ENCODE results near the gene CCDC110. TPM values are rescaled to one million over a fixed set of nuclear protein-coding genes. Genes with fewer than 3 reads are reported as not detected.
A peak's percentile ranks its signal among the peaks of the same experiment; 100 is the strongest.

CCDC110 gene
- total and polyA plus RNA-seq, 9 of the 15 experiments (the other 6 are each of a cell fraction or from before 2014, with no cell fraction given) = 0.04 to 0.35 (median 0.07) TPM; not detected in 4

GRCh38 chr4:185425647-185426352 lies 45.7 kb downstream of the CCDC110 start, which contains the start of gene UFSP2 (continued):
- TF ChIP-seq, protein P1, sequence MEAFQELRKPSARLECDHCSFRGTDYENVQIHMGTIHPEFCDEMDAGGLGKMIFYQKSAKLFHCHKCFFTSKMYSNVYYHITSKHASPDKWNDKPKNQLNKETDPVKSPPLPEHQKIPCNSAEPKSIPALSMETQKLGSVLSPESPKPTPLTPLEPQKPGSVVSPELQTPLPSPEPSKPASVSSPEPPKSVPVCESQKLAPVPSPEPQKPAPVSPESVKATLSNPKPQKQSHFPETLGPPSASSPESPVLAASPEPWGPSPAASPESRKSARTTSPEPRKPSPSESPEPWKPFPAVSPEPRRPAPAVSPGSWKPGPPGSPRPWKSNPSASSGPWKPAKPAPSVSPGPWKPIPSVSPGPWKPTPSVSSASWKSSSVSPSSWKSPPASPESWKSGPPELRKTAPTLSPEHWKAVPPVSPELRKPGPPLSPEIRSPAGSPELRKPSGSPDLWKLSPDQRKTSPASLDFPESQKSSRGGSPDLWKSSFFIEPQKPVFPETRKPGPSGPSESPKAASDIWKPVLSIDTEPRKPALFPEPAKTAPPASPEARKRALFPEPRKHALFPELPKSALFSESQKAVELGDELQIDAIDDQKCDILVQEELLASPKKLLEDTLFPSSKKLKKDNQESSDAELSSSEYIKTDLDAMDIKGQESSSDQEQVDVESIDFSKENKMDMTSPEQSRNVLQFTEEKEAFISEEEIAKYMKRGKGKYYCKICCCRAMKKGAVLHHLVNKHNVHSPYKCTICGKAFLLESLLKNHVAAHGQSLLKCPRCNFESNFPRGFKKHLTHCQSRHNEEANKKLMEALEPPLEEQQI (IDR thresholded peaks at IDR 0.05) = peak; percentile 40; the same call in 1 of the 2 replicates
- TF ChIP-seq ZNF41 (CRISPR knock-in tag; conservative IDR thresholded peaks at IDR 0.05) (no peak), ETV6 (IDR thresholded peaks at IDR 0.05; ENCODE audit: borderline replicate concordance in 1 of 2, low read depth in 2 of 2, low read length in 1 of 2) (no peak), ETV6 (CRISPR knock-in tag; IDR thresholded peaks at IDR 0.05; ENCODE audit: borderline replicate concordance) (no peak), BDP1 (IDR thresholded peaks at IDR 0.05; ENCODE audit: insufficient read depth, insufficient read length) (no peak), ZNF586 (CRISPR knock-in tag; conservative IDR thresholded peaks at IDR 0.05) (no peak), NFIX (CRISPR knock-in tag; IDR thresholded peaks at IDR 0.05; ENCODE audit: low read depth) (no peak), HES1 (IDR thresholded peaks at IDR 0.05; ENCODE audit: low read depth) (peak; percentile 18; the same call in 1 of the 2 replicates), POLR2AphosphoS2 (IDR thresholded peaks at IDR 0.05; ENCODE audit: low read length) (no peak), SAP30 (IDR thresholded peaks at IDR 0.05; ENCODE audit: borderline replicate concordance, insufficient read depth, low read depth, low read length, poor library complexity, severe bottlenecking) (peak; percentile 86), ZNF778 (CRISPR knock-in tag; IDR thresholded peaks at IDR 0.05) (no peak), CHD2 (IDR thresholded peaks at IDR 0.05; ENCODE audit: low read depth, low read length) (peak; percentile 16; the same call in 1 of the 2 replicates), SUPT5H (IDR thresholded peaks at IDR 0.05) (peak; percentile 67), ZBTB7A (IDR thresholded peaks at IDR 0.05; ENCODE audit: borderline replicate concordance, control insufficient read depth, low read depth, low read length) (no peak), ZNF780A (CRISPR knock-in tag; IDR thresholded peaks at IDR 0.05) (no peak)
- TF ChIP-seq, protein P2, sequence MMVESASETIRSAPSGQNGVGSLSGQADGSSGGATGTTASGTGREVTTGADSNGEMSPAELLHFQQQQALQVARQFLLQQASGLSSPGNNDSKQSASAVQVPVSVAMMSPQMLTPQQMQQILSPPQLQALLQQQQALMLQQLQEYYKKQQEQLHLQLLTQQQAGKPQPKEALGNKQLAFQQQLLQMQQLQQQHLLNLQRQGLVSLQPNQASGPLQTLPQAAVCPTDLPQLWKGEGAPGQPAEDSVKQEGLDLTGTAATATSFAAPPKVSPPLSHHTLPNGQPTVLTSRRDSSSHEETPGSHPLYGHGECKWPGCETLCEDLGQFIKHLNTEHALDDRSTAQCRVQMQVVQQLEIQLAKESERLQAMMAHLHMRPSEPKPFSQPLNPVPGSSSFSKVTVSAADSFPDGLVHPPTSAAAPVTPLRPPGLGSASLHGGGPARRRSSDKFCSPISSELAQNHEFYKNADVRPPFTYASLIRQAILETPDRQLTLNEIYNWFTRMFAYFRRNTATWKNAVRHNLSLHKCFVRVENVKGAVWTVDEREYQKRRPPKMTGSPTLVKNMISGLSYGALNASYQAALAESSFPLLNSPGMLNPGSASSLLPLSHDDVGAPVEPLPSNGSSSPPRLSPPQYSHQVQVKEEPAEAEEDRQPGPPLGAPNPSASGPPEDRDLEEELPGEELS (CRISPR knock-in tag; IDR thresholded peaks at IDR 0.05; ENCODE audit: borderline replicate concordance) = no peak
- TF ChIP-seq, protein P3, sequence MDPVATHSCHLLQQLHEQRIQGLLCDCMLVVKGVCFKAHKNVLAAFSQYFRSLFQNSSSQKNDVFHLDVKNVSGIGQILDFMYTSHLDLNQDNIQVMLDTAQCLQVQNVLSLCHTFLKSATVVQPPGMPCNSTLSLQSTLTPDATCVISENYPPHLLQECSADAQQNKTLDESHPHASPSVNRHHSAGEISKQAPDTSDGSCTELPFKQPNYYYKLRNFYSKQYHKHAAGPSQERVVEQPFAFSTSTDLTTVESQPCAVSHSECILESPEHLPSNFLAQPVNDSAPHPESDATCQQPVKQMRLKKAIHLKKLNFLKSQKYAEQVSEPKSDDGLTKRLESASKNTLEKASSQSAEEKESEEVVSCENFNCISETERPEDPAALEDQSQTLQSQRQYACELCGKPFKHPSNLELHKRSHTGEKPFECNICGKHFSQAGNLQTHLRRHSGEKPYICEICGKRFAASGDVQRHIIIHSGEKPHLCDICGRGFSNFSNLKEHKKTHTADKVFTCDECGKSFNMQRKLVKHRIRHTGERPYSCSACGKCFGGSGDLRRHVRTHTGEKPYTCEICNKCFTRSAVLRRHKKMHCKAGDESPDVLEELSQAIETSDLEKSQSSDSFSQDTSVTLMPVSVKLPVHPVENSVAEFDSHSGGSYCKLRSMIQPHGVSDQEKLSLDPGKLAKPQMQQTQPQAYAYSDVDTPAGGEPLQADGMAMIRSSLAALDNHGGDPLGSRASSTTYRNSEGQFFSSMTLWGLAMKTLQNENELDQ (CRISPR knock-in tag; IDR thresholded peaks at IDR 0.05; ENCODE audit: borderline replicate concordance) = no peak
- TF ChIP-seq, protein P4, sequence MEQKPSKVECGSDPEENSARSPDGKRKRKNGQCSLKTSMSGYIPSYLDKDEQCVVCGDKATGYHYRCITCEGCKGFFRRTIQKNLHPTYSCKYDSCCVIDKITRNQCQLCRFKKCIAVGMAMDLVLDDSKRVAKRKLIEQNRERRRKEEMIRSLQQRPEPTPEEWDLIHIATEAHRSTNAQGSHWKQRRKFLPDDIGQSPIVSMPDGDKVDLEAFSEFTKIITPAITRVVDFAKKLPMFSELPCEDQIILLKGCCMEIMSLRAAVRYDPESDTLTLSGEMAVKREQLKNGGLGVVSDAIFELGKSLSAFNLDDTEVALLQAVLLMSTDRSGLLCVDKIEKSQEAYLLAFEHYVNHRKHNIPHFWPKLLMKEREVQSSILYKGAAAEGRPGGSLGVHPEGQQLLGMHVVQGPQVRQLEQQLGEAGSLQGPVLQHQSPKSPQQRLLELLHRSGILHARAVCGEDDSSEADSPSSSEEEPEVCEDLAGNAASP (IDR thresholded peaks at IDR 0.05) = no peak

All from K562 (cell line).